ENCODE results near the gene ZSCAN1.

ZSCAN1 gene

DNA sequence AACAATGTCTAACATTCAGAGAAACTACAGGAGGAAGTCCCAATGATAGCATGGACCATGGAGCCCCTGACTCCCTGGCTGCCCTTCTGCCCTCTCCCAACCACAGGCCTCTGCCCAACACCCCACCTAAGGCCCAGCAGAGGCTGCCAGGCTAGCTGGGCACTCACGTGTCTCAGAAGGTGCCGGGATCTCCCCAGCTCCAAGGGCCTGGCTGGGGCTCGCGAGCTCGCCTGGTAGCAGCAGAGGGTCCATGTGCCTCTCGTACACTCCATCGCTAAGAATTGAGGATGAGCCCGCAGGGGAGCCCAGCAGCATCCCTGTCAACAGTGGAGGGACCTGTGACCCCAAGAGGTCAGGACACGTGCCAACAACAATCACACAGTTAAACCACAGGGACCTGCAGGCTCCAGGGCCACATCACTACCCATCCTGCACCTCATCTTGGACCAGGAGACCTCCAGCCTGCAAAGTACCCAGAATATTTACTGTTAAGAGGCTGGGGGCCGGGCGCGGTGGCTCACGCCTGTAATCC is 54.8 kb downstream of the ZSCAN1 start:
- no peak overlapping the region for H3K4me3 ChIP-seq (ENCODE audit: control insufficient read depth, low read depth, low read length)
- TF ChIP-seq, protein P1, sequence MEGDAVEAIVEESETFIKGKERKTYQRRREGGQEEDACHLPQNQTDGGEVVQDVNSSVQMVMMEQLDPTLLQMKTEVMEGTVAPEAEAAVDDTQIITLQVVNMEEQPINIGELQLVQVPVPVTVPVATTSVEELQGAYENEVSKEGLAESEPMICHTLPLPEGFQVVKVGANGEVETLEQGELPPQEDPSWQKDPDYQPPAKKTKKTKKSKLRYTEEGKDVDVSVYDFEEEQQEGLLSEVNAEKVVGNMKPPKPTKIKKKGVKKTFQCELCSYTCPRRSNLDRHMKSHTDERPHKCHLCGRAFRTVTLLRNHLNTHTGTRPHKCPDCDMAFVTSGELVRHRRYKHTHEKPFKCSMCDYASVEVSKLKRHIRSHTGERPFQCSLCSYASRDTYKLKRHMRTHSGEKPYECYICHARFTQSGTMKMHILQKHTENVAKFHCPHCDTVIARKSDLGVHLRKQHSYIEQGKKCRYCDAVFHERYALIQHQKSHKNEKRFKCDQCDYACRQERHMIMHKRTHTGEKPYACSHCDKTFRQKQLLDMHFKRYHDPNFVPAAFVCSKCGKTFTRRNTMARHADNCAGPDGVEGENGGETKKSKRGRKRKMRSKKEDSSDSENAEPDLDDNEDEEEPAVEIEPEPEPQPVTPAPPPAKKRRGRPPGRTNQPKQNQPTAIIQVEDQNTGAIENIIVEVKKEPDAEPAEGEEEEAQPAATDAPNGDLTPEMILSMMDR (IDR thresholded peaks at IDR 0.05; ENCODE audit: control insufficient read depth, insufficient read depth, low read depth, low read length, missing control alignments): no peak
- DNase-seq (ENCODE audit: low read depth): no peak

DNA sequence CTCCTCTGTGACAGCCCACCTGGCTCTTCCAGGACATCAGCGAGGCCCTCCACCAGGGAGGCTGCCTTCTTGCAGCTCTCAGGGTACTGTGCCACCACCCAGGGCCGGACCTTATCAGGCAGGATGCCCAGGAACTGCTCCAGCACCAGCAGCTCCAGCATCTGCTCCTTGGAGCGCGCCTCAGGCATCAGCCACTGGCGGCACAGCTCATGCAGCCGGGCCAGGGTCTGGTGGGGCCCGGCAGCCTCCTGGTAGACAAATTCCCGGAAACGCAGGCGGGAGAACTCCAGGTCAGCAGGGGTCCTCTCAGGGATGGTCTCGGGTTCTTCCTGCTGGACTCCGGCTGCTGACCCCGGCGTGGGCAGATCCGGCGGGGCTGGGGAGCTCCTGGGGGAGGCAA is 56.0 kb downstream of the ZSCAN1 start:
- no peak for DNase-seq (ENCODE audit: low read depth)
- no peak overlapping the region for H3K4me3 ChIP-seq (ENCODE audit: control insufficient read depth, low read depth, low read length)
- TF ChIP-seq, protein P1 (IDR thresholded peaks at IDR 0.05; ENCODE audit: control insufficient read depth, insufficient read depth, low read depth, low read length, missing control alignments): no peak

DNA sequence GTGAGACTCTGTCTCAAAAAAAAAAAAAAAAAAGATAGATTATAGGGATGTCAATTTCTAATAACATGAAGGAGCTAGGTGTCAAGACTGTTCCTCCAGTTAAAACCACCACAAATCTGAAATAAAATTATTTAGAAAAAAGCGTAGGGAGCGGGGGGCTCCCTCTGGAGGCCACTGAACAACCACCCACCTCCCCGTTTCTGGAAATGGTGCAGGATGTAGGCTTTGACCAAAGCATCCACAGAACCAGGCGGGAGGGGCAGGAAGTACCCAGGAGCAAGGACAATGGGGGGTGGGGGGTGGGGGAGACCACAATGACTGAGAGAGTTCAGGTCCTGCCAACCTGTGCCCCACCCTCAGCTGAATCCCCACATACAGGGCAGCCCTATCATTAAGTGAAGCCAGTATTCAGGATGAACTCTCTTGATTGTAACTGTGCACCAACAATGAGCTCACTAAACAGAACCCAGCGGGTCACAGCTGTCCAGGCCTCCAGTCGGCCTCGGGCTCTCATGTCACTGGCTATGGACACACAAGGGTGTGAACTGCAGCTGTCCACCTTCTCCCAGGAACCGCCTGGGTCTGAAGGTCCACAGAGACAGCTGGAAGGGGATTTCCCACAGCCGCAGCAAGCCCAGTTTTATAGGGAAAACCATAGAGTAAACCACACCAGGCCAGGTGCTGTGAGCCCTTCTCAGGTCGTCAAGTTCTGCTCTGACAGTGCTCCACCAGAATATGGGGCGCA is 57.6 kb downstream of the ZSCAN1 start:
- DNase-seq (ENCODE audit: low read depth): no peak
- H3K4me3 ChIP-seq (ENCODE audit: control insufficient read depth, low read depth, low read length): no peak overlapping the region
- TF ChIP-seq, protein P1 (IDR thresholded peaks at IDR 0.05; ENCODE audit: control insufficient read depth, insufficient read depth, low read depth, low read length, missing control alignments): no peak

DNA sequence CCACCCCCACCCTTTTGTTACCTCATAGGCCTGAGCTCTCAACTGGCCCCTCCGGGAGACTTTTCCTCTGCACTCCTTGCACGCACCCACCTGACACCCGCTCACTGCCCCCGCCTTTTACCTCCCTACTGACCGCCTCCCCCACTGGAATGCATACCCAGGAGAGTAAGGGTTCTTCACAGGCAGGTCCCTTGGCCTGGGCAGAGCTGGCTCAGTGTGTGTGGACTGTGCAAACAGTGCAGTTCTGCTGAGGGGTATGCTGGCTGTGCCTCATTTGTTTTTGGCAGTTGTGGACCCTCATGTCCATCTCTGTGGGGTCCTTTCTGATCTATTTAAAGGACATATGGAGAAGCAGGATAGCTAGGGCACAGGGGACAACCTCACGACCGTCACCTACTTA is 59.2 kb downstream of the ZSCAN1 start:
- TF ChIP-seq, protein P1 (IDR thresholded peaks at IDR 0.05; ENCODE audit: control insufficient read depth, insufficient read depth, low read depth, low read length, missing control alignments): no peak
- no peak for DNase-seq (ENCODE audit: low read depth)
- H3K4me3 ChIP-seq (ENCODE audit: control insufficient read depth, low read depth, low read length): no peak overlapping the region

DNA sequence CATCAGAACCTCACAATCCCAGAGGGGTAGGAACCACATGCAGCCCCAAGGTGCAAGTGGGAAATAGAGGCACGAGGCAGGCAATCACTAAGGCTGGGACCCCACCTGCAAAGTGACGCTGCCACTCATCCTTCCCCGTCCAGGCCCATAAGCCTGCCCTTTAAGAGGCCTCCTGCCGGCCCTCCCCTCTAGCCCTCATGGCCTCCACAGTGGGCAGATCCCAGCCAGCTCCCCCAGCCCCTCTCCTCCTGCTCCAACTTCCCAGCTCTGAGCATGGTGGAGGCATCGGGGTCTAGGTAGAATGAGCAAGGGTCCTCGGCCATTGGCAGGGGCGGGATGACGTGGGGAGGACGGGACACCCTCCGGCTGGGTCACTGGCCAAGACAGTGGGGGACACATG is 61.5 kb downstream of the ZSCAN1 start:
- TF ChIP-seq, protein P1 (IDR thresholded peaks at IDR 0.05; ENCODE audit: control insufficient read depth, insufficient read depth, low read depth, low read length, missing control alignments): no peak
- no peak for DNase-seq (ENCODE audit: low read depth)
- no peak overlapping the region for H3K4me3 ChIP-seq (ENCODE audit: control insufficient read depth, low read depth, low read length)

DNA sequence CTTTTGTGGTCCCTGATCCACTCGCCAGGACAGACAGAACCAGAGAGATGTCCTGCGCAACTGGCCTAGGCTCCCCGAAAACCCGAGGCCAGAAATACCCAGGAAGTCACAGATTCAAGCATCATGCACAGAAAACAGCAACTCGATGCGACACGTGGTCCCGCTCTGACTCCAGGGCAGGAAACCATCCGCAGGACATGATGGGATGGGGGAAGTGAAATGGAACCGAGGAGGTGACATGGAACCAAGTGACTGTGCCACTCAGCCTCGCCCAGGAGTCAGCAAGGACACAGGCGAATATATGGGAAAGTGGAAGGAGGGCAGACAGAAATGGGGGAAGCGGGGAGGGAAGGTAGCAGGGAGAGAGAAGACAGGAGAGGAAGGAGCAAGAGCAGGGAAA is 63.1 kb downstream of the ZSCAN1 start:
- TF ChIP-seq, protein P1 (IDR thresholded peaks at IDR 0.05; ENCODE audit: control insufficient read depth, insufficient read depth, low read depth, low read length, missing control alignments): no peak
- H3K4me3 ChIP-seq (ENCODE audit: control insufficient read depth, low read depth, low read length): no peak overlapping the region
- no peak for DNase-seq (ENCODE audit: low read depth)

Data from AG09309 (cell line).